Right lobe of liver (tissue), 4 donors: ENCODE measurements around the gene PTPRN2.

Experiments used
- CTCF ChIP-seq, 4 donors: fragments of 200-600 bp in 3 of 4; fragments of 450-650 bp in 1 of 4; IDR thresholded peaks; one replicate each; pipeline versions ENCODE4 v1.5.1 to v1.8.0; 2016 to 2022; ENCODE audit warnings: antibody characterized with exemption in 4 of 4, mild to moderate bottlenecking in 2 of 4
- POLR2A ChIP-seq: fragments of 450-650 bp; IDR thresholded peaks from one replicate; pipeline ENCODE4 v1.6.1; 2017; ENCODE audit warnings: antibody characterized with exemption, mild to moderate bottlenecking
- donor health status: DM: no; HTN: no; CAD: no.
- donor health status: DM: no; HTN: no; CAD: no.
- donor health status: DM: no; HTN: yes; CAD: no.

- TF ChIP-seq CTCF (IDR thresholded peaks at IDR 0.05) (no peak), POLR2A (no peak)
These were observed 1009.8 kb downstream of the PTPRN2 start for GRCh38 chr7:157577796-157578339.
